Stimulated activated CD4-positive, alpha-beta T cell treated with anti-CD3 and anti-CD28 coated beads, Interleukin-1b, Interleukin-23, amount 100 ng/mL, for 48 hours (primary cell): ENCODE measurements around the gene PTPRN2.
"Not testable (repeated sequence)": the region's sequence is repeated elsewhere in the genome, so short reads cannot be mapped to it uniquely, and the experiment has no call there.

Experiments
- DNase-seq: peaks from one replicate; pipeline ENCODE4 v3.0.0-alpha.2; 2020

The PTPRN2 gene

GRCh38 chr7:158357898-158358821, 229.5 kb downstream of the PTPRN2 start:
- no peak for DNase-seq

GRCh38 chr7:158357106-158357897, 230.3 kb downstream of the PTPRN2 start:
- no peak for DNase-seq

- no peak for DNase-seq
These were observed 231.2 kb downstream of the PTPRN2 start for GRCh38 chr7:158356454-158356853.

GRCh38 chr7:158355456-158356065, 232.1 kb downstream of the PTPRN2 start:
- no peak for DNase-seq

- DNase-seq = no peak
These were observed 232.8 kb downstream of the PTPRN2 start for GRCh38 chr7:158354861-158355260.

- DNase-seq = peak; percentile 13
These were observed 233.7 kb downstream of the PTPRN2 start for GRCh38 chr7:158353606-158354570.

- DNase-seq = not testable (repeated sequence)
These were observed 235.5 kb downstream of the PTPRN2 start for GRCh38 chr7:158351899-158352729.

- DNase-seq = no peak
These were observed 236.1 kb downstream of the PTPRN2 start for GRCh38 chr7:158351481-158351880.

GRCh38 chr7:158351051-158351450, 236.6 kb downstream of the PTPRN2 start:
- no peak for DNase-seq

GRCh38 chr7:158350166-158350900, 237.3 kb downstream of the PTPRN2 start:
- no peak for DNase-seq

GRCh38 chr7:158348446-158348845, 239.2 kb downstream of the PTPRN2 start:
- DNase-seq = no peak

- DNase-seq = not testable (repeated sequence)
These were observed 239.6 kb downstream of the PTPRN2 start for GRCh38 chr7:158348039-158348438.

- DNase-seq = no peak
These were observed 241.9 kb downstream of the PTPRN2 start for GRCh38 chr7:158345731-158346130.

GRCh38 chr7:158344706-158345300, 242.8 kb downstream of the PTPRN2 start:
- DNase-seq = no peak

- DNase-seq = no peak
These were observed 243.6 kb downstream of the PTPRN2 start for GRCh38 chr7:158343936-158344455.

- DNase-seq = no peak
These were observed 244.1 kb downstream of the PTPRN2 start for GRCh38 chr7:158343526-158343925.

GRCh38 chr7:158341097-158341496, 246.5 kb downstream of the PTPRN2 start:
- DNase-seq = not testable (repeated sequence)

- not testable (repeated sequence) for DNase-seq
These were observed 250.7 kb downstream of the PTPRN2 start for GRCh38 chr7:158336952-158337351.

- DNase-seq = not testable (repeated sequence)
These were observed 255.1 kb downstream of the PTPRN2 start for GRCh38 chr7:158332516-158332915.
